HepG2 (cell line): Measurements from ENCODE around the gene CTSZ.

Experiments used
- GABPA ChIP-seq, 2 experiments: IDR thresholded peaks; 2 replicates each; pipeline ENCODE4 v1.6.1; 2011 to 2016; ENCODE audit warnings: low read depth in 2 of 2, low read length in 1 of 2, missing biosample characterization in 1 of 2, missing genetic modification characterization in 1 of 2
- RFX5 ChIP-seq: IDR thresholded peaks from 2 replicates; pipeline ENCODE4 v1.6.1; 2011; ENCODE audit warnings: low read depth, low read length, improper control_type of control experiment
- SMAD1 ChIP-seq: sonication (generic); formaldehyde crosslinking; IDR thresholded peaks from 2 replicates; pipeline ENCODE4 v1.4.0; 2020; ENCODE audit warnings: missing genetic modification reagents, low read depth, mild to moderate bottlenecking, borderline replicate concordance
- SP2 ChIP-seq: sonication (generic); formaldehyde crosslinking; IDR thresholded peaks from 2 replicates; pipeline ENCODE4 v1.5.1; 2020; ENCODE audit warnings: mild to moderate bottlenecking, missing genetic modification reagents
- TAF1 ChIP-seq: sonication (generic); formaldehyde crosslinking; IDR thresholded peaks from 2 replicates; pipeline ENCODE4 v1.4.0; 2020; ENCODE audit warnings: missing genetic modification reagents
- TF ChIP-seq, protein P1 (sequence below), 2 experiments: IDR thresholded peaks; 2 replicates each; pipeline ENCODE4 v1.6.1; 2011 to 2012; ENCODE audit warnings: low read length in 2 of 2, borderline replicate concordance in 1 of 2, low read depth in 1 of 2, mild to moderate bottlenecking in 1 of 2, moderate library complexity in 1 of 2
- TF ChIP-seq, protein P2 (sequence below): sonication (generic); formaldehyde crosslinking; IDR thresholded peaks from 2 replicates; pipeline ENCODE4; 2020; ENCODE audit warnings: missing genetic modification reagents, mild to moderate bottlenecking, borderline replicate concordance
- TF ChIP-seq, protein P3 (sequence below): sonication (generic); formaldehyde crosslinking; IDR thresholded peaks from 2 replicates; pipeline ENCODE4 v1.5.0; 2020; ENCODE audit warnings: mild to moderate bottlenecking, missing genetic modification reagents, moderate library complexity
- TF ChIP-seq, protein P4 (sequence below): fragments of 450-650 bp; IDR thresholded peaks from 2 replicates; pipeline ENCODE4 v1.6.1; 2016

DNA sequence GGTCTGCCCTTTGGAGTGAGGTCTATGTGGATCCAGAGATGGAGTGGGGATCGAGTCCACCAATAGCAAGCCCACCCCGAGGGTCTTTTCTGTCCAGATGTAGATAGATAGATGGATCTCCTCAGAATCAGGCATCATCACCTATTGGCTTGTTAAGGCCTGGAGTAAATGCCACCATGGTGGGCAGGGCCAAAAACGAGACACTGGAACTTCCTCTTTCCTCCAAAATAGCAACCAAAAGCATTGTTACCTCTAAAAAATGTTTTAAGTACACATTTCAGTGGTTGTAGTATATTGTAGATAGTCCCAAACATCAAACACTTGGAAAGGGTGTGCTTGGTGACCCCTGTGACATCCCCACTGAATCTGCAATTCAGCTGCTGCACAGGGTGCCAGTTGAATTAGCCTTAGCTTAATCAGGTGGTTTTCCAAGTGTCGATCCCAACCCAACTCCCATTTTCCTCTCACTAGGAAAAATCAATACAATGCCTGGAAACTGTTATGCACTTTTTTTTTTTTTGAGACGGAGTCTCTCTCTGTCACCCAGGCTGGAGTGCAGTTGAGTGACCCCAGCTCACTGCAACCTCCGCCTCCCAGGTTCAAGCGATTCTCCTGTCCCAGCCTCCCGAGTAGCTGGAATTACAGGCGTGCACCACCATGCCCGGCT lies 61.0 kb downstream of the CTSZ start:
- TF ChIP-seq, protein P1, sequence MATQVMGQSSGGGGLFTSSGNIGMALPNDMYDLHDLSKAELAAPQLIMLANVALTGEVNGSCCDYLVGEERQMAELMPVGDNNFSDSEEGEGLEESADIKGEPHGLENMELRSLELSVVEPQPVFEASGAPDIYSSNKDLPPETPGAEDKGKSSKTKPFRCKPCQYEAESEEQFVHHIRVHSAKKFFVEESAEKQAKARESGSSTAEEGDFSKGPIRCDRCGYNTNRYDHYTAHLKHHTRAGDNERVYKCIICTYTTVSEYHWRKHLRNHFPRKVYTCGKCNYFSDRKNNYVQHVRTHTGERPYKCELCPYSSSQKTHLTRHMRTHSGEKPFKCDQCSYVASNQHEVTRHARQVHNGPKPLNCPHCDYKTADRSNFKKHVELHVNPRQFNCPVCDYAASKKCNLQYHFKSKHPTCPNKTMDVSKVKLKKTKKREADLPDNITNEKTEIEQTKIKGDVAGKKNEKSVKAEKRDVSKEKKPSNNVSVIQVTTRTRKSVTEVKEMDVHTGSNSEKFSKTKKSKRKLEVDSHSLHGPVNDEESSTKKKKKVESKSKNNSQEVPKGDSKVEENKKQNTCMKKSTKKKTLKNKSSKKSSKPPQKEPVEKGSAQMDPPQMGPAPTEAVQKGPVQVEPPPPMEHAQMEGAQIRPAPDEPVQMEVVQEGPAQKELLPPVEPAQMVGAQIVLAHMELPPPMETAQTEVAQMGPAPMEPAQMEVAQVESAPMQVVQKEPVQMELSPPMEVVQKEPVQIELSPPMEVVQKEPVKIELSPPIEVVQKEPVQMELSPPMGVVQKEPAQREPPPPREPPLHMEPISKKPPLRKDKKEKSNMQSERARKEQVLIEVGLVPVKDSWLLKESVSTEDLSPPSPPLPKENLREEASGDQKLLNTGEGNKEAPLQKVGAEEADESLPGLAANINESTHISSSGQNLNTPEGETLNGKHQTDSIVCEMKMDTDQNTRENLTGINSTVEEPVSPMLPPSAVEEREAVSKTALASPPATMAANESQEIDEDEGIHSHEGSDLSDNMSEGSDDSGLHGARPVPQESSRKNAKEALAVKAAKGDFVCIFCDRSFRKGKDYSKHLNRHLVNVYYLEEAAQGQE (IDR thresholded peaks at IDR 0.05; ENCODE audit: borderline replicate concordance in 1 of 2, low read depth in 1 of 2, low read length in 2 of 2): no peak
- TF ChIP-seq, protein P2, sequence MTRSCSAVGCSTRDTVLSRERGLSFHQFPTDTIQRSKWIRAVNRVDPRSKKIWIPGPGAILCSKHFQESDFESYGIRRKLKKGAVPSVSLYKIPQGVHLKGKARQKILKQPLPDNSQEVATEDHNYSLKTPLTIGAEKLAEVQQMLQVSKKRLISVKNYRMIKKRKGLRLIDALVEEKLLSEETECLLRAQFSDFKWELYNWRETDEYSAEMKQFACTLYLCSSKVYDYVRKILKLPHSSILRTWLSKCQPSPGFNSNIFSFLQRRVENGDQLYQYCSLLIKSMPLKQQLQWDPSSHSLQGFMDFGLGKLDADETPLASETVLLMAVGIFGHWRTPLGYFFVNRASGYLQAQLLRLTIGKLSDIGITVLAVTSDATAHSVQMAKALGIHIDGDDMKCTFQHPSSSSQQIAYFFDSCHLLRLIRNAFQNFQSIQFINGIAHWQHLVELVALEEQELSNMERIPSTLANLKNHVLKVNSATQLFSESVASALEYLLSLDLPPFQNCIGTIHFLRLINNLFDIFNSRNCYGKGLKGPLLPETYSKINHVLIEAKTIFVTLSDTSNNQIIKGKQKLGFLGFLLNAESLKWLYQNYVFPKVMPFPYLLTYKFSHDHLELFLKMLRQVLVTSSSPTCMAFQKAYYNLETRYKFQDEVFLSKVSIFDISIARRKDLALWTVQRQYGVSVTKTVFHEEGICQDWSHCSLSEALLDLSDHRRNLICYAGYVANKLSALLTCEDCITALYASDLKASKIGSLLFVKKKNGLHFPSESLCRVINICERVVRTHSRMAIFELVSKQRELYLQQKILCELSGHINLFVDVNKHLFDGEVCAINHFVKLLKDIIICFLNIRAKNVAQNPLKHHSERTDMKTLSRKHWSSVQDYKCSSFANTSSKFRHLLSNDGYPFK (CRISPR knock-in tag): no peak
- TF ChIP-seq GABPA (IDR thresholded peaks at IDR 0.05; ENCODE audit: low read depth, low read length) (no peak), GABPA (CRISPR knock-in tag; IDR thresholded peaks at IDR 0.05; ENCODE audit: low read depth) (no peak), RFX5 (no peak), SMAD1 (CRISPR knock-in tag) (no peak), TAF1 (no peak), SP2 (CRISPR knock-in tag) (no peak)
- TF ChIP-seq, protein P3, sequence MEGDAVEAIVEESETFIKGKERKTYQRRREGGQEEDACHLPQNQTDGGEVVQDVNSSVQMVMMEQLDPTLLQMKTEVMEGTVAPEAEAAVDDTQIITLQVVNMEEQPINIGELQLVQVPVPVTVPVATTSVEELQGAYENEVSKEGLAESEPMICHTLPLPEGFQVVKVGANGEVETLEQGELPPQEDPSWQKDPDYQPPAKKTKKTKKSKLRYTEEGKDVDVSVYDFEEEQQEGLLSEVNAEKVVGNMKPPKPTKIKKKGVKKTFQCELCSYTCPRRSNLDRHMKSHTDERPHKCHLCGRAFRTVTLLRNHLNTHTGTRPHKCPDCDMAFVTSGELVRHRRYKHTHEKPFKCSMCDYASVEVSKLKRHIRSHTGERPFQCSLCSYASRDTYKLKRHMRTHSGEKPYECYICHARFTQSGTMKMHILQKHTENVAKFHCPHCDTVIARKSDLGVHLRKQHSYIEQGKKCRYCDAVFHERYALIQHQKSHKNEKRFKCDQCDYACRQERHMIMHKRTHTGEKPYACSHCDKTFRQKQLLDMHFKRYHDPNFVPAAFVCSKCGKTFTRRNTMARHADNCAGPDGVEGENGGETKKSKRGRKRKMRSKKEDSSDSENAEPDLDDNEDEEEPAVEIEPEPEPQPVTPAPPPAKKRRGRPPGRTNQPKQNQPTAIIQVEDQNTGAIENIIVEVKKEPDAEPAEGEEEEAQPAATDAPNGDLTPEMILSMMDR: no peak
- TF ChIP-seq, protein P4, sequence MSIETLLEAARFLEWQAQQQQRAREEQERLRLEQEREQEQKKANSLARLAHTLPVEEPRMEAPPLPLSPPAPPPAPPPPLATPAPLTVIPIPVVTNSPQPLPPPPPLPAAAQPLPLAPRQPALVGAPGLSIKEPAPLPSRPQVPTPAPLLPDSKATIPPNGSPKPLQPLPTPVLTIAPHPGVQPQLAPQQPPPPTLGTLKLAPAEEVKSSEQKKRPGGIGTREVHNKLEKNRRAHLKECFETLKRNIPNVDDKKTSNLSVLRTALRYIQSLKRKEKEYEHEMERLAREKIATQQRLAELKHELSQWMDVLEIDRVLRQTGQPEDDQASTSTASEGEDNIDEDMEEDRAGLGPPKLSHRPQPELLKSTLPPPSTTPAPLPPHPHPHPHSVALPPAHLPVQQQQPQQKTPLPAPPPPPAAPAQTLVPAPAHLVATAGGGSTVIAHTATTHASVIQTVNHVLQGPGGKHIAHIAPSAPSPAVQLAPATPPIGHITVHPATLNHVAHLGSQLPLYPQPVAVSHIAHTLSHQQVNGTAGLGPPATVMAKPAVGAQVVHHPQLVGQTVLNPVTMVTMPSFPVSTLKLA: no peak
